SK-N-MC (cell line): Measurements from ENCODE around the gene ZNF646.

Experiments
- EZH2 ChIP-seq: fragments of 200-600 bp; sonication (generic); IDR thresholded peaks from one replicate; pipeline ENCODE4 v1.6.1; 2017; ENCODE audit warnings: antibody characterized with exemption
- FOXP2 ChIP-seq: optimal IDR thresholded peaks from 2 replicates; pipeline ENCODE3; 2011; ENCODE audit warnings: mild to moderate bottlenecking, moderate library complexity; ENCODE audit not compliant: insufficient read depth; ENCODE audit errors: extremely low read length, control extremely low read depth
- POLR2AphosphoS5 ChIP-seq: IDR thresholded peaks from 2 replicates; pipeline ENCODE4 v1.6.1; 2012; ENCODE audit warnings: mild to moderate bottlenecking, low read depth, low read length, borderline replicate concordance

GRCh38 chr16:31052114-31052513 is 22.1 kb upstream of the ZNF646 start:
- TF ChIP-seq EZH2 (no peak), POLR2AphosphoS5 (no peak), FOXP2 (no peak)
